HFF-Myc (cell line): ENCODE data around the gene FRMPD2.

Experiments used
- DNase-seq: peaks from one replicate; pipeline ENCODE4 v3.0.0-alpha.2; 2011; ENCODE audit warnings: low read depth; ENCODE audit errors: extremely low read depth
- H3K4me3 ChIP-seq: replicated peaks from 2 replicates; pipeline ENCODE4 v1.5.1; 2011; ENCODE audit warnings: low read depth, mild to moderate bottlenecking, control low read depth, low read length
- CTCF ChIP-seq: IDR thresholded peaks from 2 replicates; pipeline ENCODE4 v1.5.1; 2012; ENCODE audit warnings: mild to moderate bottlenecking, low read depth, low read length, control low read depth; ENCODE audit errors: missing control alignments

Gene FRMPD2

GRCh38 chr10:48272682-48273081 lies 1.8 kb downstream of the FRMPD2 start:
- H3K4me3 ChIP-seq: no peak overlapping the region
- no peak for TF ChIP-seq CTCF
- DNase-seq: no peak

GRCh38 chr10:48271047-48271730 lies 3.3 kb downstream of the FRMPD2 start:
- no peak for DNase-seq
- H3K4me3 ChIP-seq: no peak overlapping the region
- TF ChIP-seq CTCF: no peak

- no peak overlapping the region for H3K4me3 ChIP-seq
- no peak for DNase-seq
- TF ChIP-seq CTCF: no peak
These were observed 8.0 kb downstream of the FRMPD2 start for GRCh38 chr10:48266528-48266927.

GRCh38 chr10:48258105-48258504 lies 16.4 kb downstream of the FRMPD2 start:
- TF ChIP-seq CTCF: no peak
- no peak for DNase-seq

GRCh38 chr10:48257407-48257961 lies 17.0 kb downstream of the FRMPD2 start:
- no peak for DNase-seq
- TF ChIP-seq CTCF: no peak
- H3K4me3 ChIP-seq: no peak overlapping the region

More at GRCh38 chr10:48258105-48258504, 16.4 kb downstream of the FRMPD2 start:
- H3K4me3 ChIP-seq: no peak overlapping the region

- no peak for TF ChIP-seq CTCF
- no peak overlapping the region for H3K4me3 ChIP-seq
- DNase-seq: no peak
These were observed 18.8 kb downstream of the FRMPD2 start for GRCh38 chr10:48255722-48256121.
